NCI-H446 treated with DMSO at 0.1 percent for 48 hours (cell line): ENCODE measurements around the gene SFTPA1.
"Not testable (repeated sequence)": the region's sequence is repeated elsewhere in the genome, so short reads cannot be mapped to it uniquely, and the experiment has no call there.

ENCODE experiments used
- DNase-seq: peaks from one replicate; lab custom pipeline; 2025; lab: John Stamatoyannopoulos, UW

Gene SFTPA1

DNA sequence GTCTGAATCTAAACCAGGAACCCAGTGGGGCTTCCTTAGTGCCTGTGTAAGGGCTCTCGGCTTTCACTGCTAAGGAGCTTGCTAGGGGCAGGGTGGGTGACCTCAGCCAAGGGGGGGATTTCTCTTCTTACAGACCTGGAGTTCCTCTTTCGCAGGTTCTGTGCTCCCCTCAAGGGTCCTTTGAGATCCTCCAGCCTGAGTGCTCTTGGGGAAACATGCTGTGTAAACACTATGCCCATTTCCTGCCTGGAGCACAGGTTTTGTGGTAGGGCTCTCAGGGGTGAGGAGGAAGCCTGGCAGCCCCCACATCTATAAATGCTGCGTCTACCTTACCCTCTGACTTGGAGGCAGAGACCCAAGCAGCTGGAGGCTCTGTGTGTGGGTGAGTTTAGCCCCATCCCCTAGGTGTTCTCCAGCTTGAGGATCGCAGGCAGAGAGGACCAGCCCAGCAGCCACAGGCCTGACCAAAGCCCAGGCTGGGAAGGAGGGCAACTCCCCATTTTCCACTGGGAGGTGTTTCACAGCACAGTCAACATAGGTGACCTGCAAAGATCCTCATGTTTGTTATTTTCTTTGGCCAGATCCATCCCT, at the start of gene SFTPA1:
SFTPA1 (plus strand) TSS at position 339 of the 591 bp plus-strand sequence. CDS start 887 bp downstream, outside the sequence.
- DNase-seq = no peak

DNA sequence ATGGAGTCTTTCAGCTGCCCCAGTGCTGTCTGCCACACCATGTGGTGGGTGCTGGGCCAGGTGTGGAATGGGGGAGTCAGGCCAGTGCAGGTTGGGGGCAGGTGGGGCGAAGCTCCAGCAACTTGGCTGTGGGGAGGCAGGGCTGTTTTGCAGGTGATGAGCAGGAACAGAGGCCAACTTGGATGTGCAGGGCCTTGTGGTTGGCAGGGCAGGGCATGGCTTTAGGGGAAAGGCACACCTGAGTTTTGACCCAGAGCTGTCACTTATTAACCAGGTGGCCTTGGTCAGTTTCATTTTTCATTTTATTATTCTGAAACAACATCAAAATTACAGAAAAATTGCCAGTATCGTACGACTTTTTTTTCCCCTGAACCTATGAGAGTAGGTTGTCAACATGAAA, 49.5 kb upstream of the SFTPA1 start:
- no peak for DNase-seq

DNA sequence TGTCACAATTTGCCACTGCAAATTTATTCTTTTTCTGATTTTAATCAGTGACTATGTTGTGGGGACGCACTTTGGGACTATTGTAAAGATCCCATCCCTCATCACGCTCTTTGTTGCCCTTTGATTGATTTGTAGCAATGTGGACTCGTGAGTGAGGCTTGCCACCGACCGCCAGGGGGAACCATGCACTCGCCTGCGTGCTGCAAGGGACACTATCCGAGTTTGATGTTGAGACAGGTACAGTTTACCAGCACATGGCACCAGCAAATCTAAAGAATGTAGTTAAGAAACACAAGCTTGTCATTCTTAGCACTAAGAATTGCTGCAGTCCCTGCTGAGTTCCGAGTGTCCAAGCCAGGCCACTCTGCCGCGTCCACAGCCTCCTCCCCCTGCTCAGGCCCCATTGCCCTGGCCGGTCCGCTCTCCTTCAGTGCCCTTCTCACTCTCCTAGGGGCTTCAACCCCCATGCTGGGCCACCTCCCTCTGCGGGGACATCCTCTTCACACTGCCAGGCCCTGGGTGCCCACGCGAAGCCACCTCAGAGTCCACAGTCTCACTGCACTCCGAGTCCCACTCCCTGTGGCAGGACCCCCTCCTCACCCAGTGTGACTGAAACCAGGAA, 48.5 kb upstream of the SFTPA1 start:
- no peak for DNase-seq

DNA sequence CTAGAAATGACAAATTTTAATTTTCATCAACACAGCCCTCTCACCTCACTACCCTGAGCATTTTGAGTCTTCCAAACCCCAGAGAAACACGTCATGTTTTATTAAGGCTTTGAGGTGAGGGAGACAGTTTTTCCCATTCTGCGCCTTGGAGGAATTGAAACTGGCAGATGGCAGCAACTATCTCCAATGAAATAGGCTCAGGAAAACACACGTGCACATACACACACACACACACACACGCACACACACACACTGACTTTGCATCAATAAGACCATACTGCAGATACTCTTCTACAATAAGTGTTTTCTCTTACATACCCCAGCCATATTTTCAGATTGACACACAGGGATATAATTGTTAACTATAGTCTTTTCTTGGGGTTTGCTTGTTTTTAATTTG, 47.3 kb upstream of the SFTPA1 start:
- DNase-seq = no peak

DNA sequence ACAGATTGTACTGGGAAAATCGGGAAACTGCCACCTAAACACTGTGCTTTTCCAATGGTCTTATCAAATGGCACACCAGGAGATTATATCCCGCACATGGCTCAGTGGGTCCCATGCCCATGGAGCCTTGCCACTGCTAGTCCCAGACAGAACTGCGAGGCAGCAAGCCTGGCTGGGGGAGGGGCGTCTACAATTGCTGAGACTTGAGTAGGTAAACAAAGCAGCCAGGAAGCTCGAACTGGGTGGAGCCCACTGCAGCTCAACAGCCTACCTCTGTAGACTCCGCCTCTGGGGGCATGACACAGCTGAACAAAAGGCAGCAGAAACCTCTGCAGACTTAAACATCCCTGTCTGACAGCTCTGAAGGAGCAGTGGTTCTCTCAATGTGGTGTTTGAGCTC, 40.1 kb upstream of the SFTPA1 start:
- DNase-seq = not testable (repeated sequence)

DNA sequence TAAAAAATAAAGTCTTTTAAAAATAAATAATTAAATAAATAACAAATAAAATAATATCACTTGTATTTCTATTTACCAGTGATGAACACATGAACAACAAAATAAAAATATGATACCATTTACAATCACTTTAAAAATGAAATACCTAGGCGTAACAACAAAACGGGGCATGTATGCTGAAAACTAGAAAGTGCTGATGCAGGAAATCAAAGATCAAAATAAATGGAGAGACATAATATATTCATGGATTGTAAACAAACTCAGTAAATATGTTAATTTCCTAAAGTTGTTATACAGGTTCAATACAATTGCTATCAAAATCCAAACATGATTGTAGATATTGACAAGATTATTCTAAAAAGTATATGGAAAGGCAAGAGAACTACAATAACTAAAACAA, 31.4 kb upstream of the SFTPA1 start:
- DNase-seq = no peak

DNA sequence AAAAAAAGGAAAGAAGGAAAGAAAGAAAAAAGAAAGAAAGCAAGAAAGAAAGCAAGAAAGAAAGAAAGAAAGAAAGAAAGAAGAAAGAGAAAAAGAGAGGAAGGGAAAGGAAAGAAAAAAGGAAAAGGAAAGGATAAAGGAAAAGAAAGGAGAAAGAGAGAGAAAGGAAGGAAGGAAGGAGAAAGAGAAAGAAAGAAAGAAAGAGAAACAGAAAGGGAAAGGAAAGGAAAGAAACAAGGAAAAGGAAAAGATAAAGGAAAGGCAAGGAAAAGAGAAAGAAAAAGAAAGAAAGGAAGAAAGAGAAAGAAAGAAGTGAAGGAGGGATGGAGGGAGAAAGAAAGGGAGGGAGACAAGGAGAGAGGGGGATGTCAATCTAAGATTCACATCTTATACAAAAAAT, 29.7 kb upstream of the SFTPA1 start:
- DNase-seq = no peak

DNA sequence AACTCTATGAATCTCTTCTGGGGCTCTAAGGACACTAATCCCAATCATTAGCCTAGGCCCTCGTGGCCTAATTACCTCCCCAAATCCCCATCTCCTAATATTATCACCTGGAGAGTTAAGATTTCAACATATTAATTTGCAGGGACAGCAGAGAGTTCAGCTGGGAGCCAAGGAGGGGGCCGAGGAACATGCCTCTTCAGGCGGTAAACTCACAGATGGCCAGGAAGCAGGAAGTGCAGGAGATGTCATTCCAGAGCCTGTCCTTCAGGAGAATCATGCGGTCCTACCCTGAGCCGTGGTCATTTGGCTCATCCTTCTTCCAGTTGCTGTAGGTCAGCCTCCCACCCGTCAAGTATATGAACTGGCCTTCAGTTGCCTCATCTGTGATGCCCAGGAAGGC, 28.6 kb upstream of the SFTPA1 start:
- no peak for DNase-seq

DNA sequence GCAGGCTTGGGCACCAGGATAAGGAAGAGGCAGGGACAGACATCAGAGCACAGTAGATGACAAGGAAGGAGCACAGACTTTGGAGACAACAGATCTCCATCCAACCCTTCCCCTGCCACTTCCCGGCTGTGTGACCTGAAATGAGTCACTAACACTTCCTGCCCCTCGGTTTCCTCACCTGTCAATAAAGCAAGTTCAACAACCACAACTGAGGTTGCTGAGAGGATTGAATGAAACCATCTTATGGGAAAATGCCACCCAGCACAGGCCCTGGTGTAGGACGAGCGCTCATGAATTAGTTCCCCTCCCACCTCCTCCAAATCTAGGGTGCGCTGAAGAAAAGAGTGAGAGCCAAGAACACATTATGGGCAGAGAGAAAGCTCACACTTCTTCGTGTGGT, 27.8 kb upstream of the SFTPA1 start:
- not testable (repeated sequence) for DNase-seq

DNA sequence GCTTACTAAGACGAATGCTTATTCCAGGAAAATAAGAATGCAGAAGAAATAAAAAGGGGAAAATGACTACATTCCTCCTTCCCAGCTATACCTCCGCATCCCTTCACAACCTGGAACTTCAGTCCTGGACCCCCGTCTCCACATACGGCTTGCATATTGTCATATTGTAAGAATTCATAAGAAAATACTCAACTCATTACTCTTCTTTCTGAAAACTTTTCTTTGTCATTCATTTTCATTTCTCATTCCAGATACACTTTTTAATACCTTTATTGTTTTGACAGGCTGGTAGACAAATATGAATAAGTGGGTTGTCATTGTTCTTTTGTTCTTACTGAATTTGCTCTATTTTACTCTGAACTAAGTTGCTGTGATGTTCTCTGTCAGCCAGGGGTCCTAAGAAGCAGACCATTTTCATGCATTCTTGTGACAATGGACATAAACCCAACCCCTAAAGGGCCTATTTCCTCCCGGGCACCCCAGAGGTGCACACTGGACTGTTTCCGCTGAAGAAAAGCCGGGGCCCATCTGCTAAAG, 27.2 kb upstream of the SFTPA1 start:
- no peak for DNase-seq

DNA sequence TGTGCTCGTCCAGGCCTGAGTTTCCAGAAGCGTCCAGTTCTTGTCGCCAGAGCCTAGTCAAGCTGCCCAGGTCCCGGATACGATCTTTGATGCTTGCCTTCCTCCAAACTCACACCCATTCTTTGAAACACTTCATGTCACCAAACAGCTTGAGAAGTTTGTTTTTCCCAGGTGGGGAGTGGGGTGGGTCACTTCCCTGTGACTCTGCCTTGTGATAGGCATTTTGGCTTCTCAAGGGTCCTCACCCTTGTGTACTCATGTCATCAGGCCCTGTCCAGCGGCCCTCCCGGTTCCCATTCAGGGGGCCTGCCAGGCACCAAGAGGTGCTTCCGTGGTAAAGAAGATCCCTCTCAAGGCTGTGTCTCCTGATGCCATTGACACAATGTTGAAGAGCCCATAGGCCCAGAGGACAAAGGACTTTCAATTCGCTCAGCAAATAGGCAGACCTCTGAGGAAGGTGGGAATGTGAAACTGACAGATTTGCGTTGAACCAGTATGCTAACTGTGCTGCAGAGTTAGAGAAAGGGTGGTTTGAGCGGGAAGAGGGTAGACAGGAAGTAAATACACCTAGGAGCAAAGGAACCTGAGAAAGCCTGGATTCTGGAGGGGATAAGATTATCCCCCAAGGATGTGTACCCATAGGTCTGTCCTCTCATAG, 24.7 kb upstream of the SFTPA1 start:
- no peak for DNase-seq

DNA sequence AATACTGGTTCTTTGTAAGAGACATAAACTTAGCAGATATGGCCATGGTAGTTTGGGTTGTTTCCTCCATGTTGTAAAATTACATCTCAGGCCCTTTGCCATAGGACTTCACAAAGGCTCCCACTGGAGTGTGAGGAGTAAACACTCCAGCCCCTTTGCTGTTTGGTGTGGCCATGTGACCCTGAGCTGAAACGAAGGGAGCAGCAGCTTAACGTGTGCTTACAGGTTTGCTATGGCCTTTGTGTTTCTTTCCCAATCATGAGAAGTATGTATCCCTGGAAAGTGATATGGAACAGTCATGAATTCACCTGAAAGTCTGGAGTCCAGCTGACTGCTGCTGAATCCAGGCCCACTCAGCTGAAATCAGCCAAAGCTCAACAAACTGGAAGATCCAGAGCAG, 23.8 kb upstream of the SFTPA1 start:
- no peak for DNase-seq

DNA sequence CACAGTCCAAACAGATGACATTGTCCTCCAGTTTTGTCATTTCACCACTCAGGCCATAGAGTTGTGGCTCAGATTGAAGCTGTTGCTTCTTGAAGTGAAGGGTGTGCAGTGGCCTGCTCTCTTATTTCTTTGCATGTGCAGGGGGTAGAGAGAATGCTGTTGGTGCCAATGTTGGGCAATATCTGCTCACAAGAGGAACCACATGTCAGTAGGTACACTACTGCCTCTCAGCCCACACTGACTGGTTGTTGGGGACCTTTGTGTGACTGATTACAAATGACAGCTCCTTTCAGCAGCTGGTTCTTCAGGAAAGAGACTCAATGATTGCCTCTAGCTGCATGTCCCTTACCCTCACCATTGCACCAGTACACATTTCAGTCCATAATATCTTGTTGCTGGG, 21.9 kb upstream of the SFTPA1 start:
- DNase-seq = no peak

DNA sequence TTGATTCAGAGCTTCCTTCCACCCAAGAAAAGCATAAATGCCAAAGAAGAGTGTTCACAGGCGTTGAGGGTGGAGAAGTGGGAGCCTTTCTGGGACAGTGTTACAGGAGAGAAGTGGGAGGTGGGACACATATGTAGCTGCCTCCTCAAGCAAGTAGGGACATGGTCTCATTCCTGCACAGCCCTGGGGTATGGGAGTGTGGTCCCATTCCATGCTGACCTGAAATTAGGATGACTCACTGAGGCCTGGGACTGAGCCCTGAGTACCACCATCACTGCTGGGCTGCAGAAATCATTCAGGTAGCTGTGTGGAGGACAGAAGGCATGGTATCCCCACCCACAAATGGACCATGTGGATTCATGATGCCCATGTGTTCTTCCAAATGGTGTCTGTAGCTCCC, 17.4 kb upstream of the SFTPA1 start:
- no peak for DNase-seq

DNA sequence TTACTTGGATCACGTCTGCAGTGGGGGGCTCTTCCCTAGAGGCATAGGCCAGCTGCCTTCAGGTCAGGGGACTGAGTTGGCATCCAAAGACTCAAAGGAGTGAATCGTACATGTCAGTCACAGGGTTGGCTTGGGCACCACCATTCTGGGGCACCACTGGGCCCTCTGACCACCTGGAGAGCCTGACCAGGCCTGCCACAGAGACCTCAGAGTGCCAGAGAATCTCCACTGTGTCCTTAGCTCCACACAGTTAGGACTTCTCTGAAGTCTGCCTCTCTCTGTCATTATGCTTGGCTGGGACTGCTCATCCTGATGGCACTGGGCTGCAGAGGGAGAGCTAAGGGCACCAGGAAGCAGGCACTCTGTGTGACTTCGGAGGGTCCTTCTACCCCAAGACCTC, 16.2 kb upstream of the SFTPA1 start:
- not testable (repeated sequence) for DNase-seq

DNA sequence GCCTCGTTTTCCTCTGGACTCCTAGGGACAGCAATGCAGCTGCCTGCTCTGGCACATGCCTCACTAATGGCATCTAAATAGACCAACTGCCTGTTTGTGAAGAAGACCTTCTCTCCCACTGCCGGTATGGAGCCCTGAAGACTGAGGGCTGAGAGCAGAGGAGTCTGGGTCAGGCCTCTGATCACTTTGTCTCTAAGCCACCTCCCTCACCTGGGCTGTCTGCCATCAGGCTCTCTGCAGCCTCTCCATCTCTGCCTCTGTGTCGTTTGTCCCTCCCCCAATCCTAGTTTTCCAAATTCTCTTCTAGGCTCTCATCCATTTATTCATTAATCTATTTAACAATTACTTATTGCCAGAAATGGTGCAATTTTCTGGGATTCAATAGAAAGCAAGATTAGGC, 15.2 kb upstream of the SFTPA1 start:
- no peak for DNase-seq

DNA sequence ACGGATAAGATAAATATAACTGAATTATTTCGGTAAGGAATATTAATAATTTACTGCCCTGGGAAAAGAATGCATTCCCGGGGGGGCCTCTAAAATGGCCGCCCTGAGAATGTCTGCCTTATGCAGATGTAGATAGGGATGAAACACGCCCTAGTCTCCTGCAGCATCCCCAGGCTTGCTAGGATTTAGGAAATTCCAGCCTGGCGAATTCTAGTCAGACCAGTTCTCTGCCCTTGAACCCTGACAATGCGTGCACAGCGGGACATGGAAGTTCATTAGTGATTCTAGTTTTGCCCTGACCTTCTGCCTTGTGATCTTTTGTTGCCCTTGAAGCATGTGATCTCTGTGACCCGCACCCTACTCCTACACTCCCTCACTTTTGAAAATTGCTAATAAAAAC, 11.1 kb upstream of the SFTPA1 start:
- DNase-seq = not testable (repeated sequence)

DNA sequence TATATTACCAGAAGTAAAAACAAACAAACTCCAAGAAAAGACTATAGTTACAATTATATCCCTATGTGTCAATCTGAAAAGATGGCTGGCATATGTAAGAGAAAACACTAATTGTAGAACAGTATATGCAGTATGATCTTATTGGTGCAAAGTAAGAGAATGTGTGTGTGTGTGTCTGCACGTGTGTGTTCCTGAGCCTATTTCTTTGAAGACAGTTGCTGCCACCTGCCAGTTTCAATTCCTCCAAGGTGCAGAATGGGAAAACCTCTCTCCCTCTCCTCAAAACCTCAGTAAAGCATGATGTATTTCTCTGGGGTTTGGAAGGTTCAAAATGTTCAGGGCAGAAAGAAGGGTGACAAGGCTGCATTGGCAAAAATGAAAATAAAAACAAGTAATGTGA, 8.8 kb upstream of the SFTPA1 start:
- no peak for DNase-seq

DNA sequence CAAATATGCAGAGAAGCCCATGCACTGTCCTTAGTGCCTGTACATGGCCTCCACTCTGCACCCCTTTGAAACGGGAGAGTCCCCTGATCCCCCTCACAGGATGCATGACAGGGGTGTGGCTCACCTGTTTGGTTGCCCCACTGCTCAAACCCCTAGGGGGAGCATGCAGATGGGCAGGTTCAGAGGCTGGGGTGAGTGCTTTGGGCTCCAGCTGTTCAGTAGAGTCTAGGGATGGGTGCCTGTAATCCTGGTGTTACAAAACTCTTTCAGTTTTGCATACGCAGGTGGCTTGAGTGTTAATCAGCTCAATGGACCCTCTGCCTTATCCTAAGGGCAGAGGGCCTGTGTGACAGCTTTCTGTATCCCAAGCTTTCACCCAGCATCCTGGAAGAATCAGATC, 7.8 kb upstream of the SFTPA1 start:
- no peak for DNase-seq

DNA sequence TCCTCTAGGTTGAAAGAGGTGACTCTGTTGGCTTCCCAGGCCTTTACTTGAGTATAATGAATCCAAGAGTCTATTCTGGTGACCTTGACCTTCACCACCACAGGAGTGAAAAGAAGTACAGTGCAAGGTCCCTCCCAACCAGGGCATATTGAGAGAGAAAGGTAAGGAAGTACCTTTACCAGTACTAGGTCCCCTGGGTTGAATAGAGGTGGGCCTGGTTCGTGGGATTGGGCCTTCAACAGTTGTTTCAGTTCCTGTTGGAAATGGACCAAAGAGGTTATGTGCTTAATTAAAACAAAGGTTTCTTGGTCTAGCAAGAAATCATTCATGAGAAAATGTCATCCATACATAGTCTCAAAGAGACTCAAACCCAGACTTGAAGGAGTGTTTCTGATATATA, 6.4 kb upstream of the SFTPA1 start:
- no peak for DNase-seq

DNA sequence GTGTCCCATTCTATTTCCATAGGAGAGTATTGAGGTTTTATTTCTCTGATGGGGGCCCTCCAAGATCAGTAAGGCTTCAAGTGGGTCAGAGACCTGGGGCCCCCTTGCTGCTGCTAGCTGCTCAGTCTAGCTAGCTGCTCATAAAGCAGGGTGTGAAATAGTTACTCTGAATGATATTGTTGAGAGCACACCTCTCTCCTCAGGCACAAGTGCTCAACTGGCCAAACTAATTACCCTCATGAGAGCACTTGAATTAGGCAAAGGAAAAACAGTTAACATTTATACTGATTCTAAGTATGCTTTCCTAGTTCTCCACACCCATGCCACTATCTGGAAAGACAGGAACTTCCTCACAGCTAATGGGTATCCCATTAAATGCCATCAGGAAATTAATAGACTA, 5.4 kb upstream of the SFTPA1 start:
- DNase-seq = no peak

DNA sequence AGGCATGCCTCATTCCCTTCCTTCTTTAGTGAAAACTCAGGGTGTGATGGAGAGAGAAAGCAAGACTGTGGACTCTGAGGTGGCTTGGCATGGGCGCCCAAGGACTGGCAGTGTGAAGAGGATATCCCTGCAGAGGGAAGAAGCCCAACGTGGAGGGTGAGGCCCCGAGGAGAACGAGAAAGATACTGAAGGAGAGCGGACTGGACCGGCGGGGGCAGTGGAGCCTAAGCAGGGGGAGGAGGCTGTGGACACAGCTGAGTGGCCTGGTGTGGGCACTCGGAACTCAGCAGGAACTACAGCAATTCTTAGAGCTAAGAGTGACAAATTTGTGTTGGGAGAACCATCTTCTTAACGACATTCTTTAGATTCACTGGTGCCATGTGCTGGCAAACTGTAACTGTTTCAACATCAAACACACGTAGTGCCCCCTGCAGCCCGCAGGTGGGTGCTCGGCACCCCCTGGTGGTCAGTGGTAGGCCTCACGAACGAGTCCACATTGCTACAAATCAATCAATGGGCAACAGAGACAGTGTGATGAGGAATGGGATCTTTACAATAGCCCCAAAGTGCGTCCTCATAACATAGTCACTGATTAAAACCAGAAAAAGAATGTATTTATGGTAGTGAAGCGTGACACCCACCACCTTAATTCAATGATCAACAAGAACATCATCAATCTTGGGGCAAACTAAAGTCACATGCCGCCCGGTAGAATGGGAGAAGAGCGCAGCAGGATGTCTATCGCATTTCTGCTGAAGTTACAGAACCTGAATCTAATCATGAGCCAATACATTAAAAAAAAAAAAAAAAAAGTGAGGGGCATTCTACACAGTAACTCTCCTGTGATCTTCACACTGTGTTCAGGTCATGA, 2.0 kb upstream of the SFTPA1 start:
- DNase-seq = no peak
